HCT116 (cell line): ENCODE measurements around the gene ZRANB1.

Experiments used
- CEBPB ChIP-seq: IDR thresholded peaks from 2 replicates; pipeline ENCODE4 v1.6.1; 2012; ENCODE audit warnings: low read depth
- CTCF ChIP-seq, 3 experiments: fragments of 200-600 bp in 1 of 3; sonication (generic) in 1 of 3; IDR thresholded peaks in 2 of 3; conservative IDR thresholded peaks in 1 of 3; 2 replicates each; pipeline ENCODE4 v1.5.1; 2012 to 2017; ENCODE audit warnings: low read depth in 2 of 3, low read length in 2 of 3, antibody characterized with exemption in 1 of 3, borderline replicate concordance in 1 of 3, control low read depth in 1 of 3, mild to moderate bottlenecking in 1 of 3, mixed read lengths in 1 of 3, mixed run types in 1 of 3, moderate library complexity in 1 of 3; ENCODE audit not compliant: insufficient read depth in 1 of 3
- FOSL1 ChIP-seq: IDR thresholded peaks from 2 replicates; pipeline ENCODE4 v1.6.1; 2012; ENCODE audit warnings: low read depth
- POLR2AphosphoS5 ChIP-seq: IDR thresholded peaks from 2 replicates; pipeline ENCODE4 v1.6.1; 2011; ENCODE audit warnings: mild to moderate bottlenecking, low read depth, low read length, moderate library complexity

GRCh38 chr10:124918906-124919305 lies 23.0 kb upstream of the ZRANB1 start:
- TF ChIP-seq CEBPB (no peak), FOSL1 (no peak), CTCF (IDR thresholded peaks at IDR 0.05 in 2 of 3, conservative IDR thresholded peaks at IDR 0.05 in 1 of 3; ENCODE audit: borderline replicate concordance in 1 of 3, insufficient read depth in 1 of 3, low read depth in 2 of 3, low read length in 2 of 3) (no peak), POLR2AphosphoS5 (no peak)
